GM19467 (cell line): ENCODE data around the gene PTPRG.
"Not testable (repeated sequence)": the region's sequence is repeated elsewhere in the genome, so short reads cannot be mapped to it uniquely, and the experiment has no call there.

Source experiments
- ATAC-seq: cut with Tn5 transposase; IDR thresholded peaks from one replicate; pipeline ENCODE4 v1.9.1; 2021; ENCODE audit warnings: mild to moderate bottlenecking, moderate library complexity; ENCODE audit not compliant: unreplicated experiment

Gene PTPRG

GRCh38 chr3:61748288-61748687 is 186.9 kb downstream of the PTPRG start:
- no peak for ATAC-seq

GRCh38 chr3:61750766-61751165 is 189.4 kb downstream of the PTPRG start:
- ATAC-seq, result no peak

- no peak for ATAC-seq
These were observed 197.5 kb downstream of the PTPRG start for GRCh38 chr3:61758839-61759238.

GRCh38 chr3:61760783-61761182 is 199.4 kb downstream of the PTPRG start:
- not testable (repeated sequence) for ATAC-seq

GRCh38 chr3:61761694-61762430 is 200.5 kb downstream of the PTPRG start:
- no peak for ATAC-seq

- ATAC-seq, result no peak
These were observed 203.9 kb downstream of the PTPRG start for GRCh38 chr3:61765157-61765876.

- no peak for ATAC-seq
These were observed 207.1 kb downstream of the PTPRG start for GRCh38 chr3:61768284-61769037.

- ATAC-seq, result no peak
These were observed 208.1 kb downstream of the PTPRG start for GRCh38 chr3:61769266-61769990.

- ATAC-seq, result no peak
These were observed 210.6 kb downstream of the PTPRG start for GRCh38 chr3:61771976-61772375.

- no peak for ATAC-seq
These were observed 211.1 kb downstream of the PTPRG start for GRCh38 chr3:61772456-61772855.

GRCh38 chr3:61774279-61774890 is 213.0 kb downstream of the PTPRG start:
- no peak for ATAC-seq

GRCh38 chr3:61776390-61776789 is 215.0 kb downstream of the PTPRG start:
- ATAC-seq, result no peak

- no peak for ATAC-seq
These were observed 216.1 kb downstream of the PTPRG start for GRCh38 chr3:61777483-61777882.

GRCh38 chr3:61778095-61778494 is 216.7 kb downstream of the PTPRG start:
- no peak for ATAC-seq

GRCh38 chr3:61780016-61780415 is 218.6 kb downstream of the PTPRG start:
- ATAC-seq, result no peak

- no peak for ATAC-seq
These were observed 219.3 kb downstream of the PTPRG start for GRCh38 chr3:61780455-61781228.

GRCh38 chr3:61783993-61784718 is 222.8 kb downstream of the PTPRG start:
- ATAC-seq, result no peak

- no peak for ATAC-seq
These were observed 227.5 kb downstream of the PTPRG start for GRCh38 chr3:61788623-61789507.
